HepG2 (cell line): ENCODE measurements around the gene UQCRC1. TPM values are rescaled to one million over a fixed set of nuclear protein-coding genes. Genes with fewer than 3 reads are reported as not detected.
A peak's percentile ranks its signal among the peaks of the same experiment; 100 is the strongest.

Experiments
- ARID5B ChIP-seq: IDR thresholded peaks from 2 replicates; pipeline ENCODE4 v1.4.0; 2020; ENCODE audit warnings: mild to moderate bottlenecking, missing genetic modification reagents
- CTCF ChIP-seq: sonication (generic); formaldehyde crosslinking; IDR thresholded peaks from 2 replicates; pipeline ENCODE4 v1.5.0; 2020; ENCODE audit warnings: mild to moderate bottlenecking, missing genetic modification reagents, moderate library complexity
- RXRA ChIP-seq: sonication (generic); formaldehyde crosslinking; IDR thresholded peaks from 2 replicates; pipeline ENCODE4 v1.5.1; 2020; ENCODE audit warnings: missing genetic modification reagents
- SOX6 ChIP-seq, 2 experiments: fragments of 450-650 bp in 1 of 2; sonication (generic) in 1 of 2; formaldehyde crosslinking in 1 of 2; IDR thresholded peaks; 2 replicates each; pipeline versions ENCODE4 v1.4.0 to v1.6.1; 2017 to 2020; ENCODE audit warnings: antibody characterized with exemption in 1 of 2, mild to moderate bottlenecking in 1 of 2, missing genetic modification reagents in 1 of 2
- THAP11 ChIP-seq: IDR thresholded peaks from 2 replicates; pipeline ENCODE4 v1.6.1; 2016; ENCODE audit warnings: missing biosample characterization, missing genetic modification reagents
- ZNF101 ChIP-seq: sonication (generic); formaldehyde crosslinking; IDR thresholded peaks from 2 replicates; pipeline ENCODE4 v1.4.0; 2020; ENCODE audit warnings: mild to moderate bottlenecking, low read depth, missing genetic modification reagents, borderline replicate concordance
- ZNF263 ChIP-seq: sonication (generic); formaldehyde crosslinking; IDR thresholded peaks from 2 replicates; pipeline ENCODE4 v1.4.0; 2020; ENCODE audit warnings: missing genetic modification reagents
- ZNF282 ChIP-seq: fragments of 450-650 bp; IDR thresholded peaks from 2 replicates; pipeline ENCODE4 v1.6.1; 2018; ENCODE audit not compliant: partially characterized antibody
- ZNF484 ChIP-seq: sonication (generic); formaldehyde crosslinking; IDR thresholded peaks from 2 replicates; pipeline ENCODE4 v1.5.1; 2020; ENCODE audit warnings: mild to moderate bottlenecking, low read depth, missing genetic modification reagents, borderline replicate concordance
- ZNF75D ChIP-seq: sonication (generic); formaldehyde crosslinking; IDR thresholded peaks from 2 replicates; pipeline ENCODE4 v1.8.1; 2023; ENCODE audit warnings: missing genetic modification reagents, mild to moderate bottlenecking, borderline replicate concordance
- polyA plus RNA-seq, 8 experiments: library from polyadenylated mRNA; depleted of rRNA in 3 of 8; stranded (reverse) in 7 of 8; unstranded in 1 of 8; fragments of >200 nt; fragmentation: Illumina TruSeq in 4 of 8; extraction: Trizol in 4 of 8; gene quantifications; 2 replicates each; pipeline versions ENCODE4 v1.2.1 to v1.2.3, GENCODE V29; 2011 to 2016; ENCODE audit warnings: low read depth in 4 of 8, missing spikeins in 1 of 8, mixed read lengths in 1 of 8; ENCODE audit not compliant: insufficient read depth in 1 of 8
- total RNA-seq, 5 experiments: library from RNA; depleted of rRNA; stranded (reverse); fragments of >200 nt; fragmentation: Illumina TruSeq; extraction: Trizol; gene quantifications; 2 replicates each; pipeline ENCODE4 v1.2.3, GENCODE V29; 2016; ENCODE audit warnings: low read depth in 1 of 5
- TF ChIP-seq, protein P1 (sequence below): IDR thresholded peaks from 2 replicates; pipeline ENCODE4 v1.6.1; 2016; ENCODE audit warnings: low read depth, control low read depth
- TF ChIP-seq, protein P2 (sequence below): sonication (generic); formaldehyde crosslinking; IDR thresholded peaks from 2 replicates; pipeline ENCODE4 v1.4.0; 2020; ENCODE audit warnings: mild to moderate bottlenecking, missing genetic modification reagents
- TF ChIP-seq, protein P3 (sequence below): sonication (generic); formaldehyde crosslinking; conservative IDR thresholded peaks from 2 replicates; pipeline ENCODE4 v1.8.0; 2022; ENCODE audit warnings: mild to moderate bottlenecking, moderate library complexity, missing genetic modification reagents

Gene UQCRC1
- total and polyA plus RNA-seq, 2 of the 13 experiments (the other 11 are each of a cell fraction or from before 2014, with no cell fraction given), result 316 to 680 TPM

DNA sequence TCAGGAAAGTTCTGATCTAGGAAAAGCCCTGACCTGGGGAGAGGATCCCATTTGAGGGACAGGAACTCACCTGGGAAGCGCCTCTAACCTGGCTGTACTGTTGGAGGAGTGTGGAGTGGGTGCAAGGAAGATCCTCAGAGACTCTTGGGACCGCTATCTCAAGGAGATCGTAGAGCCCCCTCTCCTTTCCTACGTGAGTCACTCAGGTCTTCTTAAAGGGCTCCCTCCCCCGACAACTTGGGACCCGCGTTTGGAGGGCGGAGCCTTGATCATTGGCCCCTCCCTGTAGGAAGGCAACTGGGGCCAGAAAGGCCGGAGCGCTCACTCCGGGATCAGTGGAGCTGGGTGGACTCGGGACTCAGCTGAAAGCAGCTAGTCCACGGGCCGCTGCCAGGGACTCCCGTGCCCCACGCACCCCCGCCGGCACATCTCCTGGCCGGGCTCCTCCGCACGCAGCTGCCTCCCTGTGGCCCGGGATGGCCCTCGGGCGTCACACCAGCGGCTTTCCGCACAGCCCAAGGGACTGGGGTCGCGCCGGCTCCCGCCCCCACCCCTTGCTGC is 25.3 kb upstream of the UQCRC1 start (continued):
- TF ChIP-seq, protein P1, sequence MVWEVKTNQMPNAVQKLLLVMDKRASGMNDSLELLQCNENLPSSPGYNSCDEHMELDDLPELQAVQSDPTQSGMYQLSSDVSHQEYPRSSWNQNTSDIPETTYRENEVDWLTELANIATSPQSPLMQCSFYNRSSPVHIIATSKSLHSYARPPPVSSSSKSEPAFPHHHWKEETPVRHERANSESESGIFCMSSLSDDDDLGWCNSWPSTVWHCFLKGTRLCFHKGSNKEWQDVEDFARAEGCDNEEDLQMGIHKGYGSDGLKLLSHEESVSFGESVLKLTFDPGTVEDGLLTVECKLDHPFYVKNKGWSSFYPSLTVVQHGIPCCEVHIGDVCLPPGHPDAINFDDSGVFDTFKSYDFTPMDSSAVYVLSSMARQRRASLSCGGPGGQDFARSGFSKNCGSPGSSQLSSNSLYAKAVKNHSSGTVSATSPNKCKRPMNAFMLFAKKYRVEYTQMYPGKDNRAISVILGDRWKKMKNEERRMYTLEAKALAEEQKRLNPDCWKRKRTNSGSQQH (CRISPR knock-in tag), result 0 out of 2 replicates have a peak, but pooled peaks have one; percentile 6
- no peak for TF ChIP-seq ZNF101 (CRISPR knock-in tag)
- TF ChIP-seq, protein P2, sequence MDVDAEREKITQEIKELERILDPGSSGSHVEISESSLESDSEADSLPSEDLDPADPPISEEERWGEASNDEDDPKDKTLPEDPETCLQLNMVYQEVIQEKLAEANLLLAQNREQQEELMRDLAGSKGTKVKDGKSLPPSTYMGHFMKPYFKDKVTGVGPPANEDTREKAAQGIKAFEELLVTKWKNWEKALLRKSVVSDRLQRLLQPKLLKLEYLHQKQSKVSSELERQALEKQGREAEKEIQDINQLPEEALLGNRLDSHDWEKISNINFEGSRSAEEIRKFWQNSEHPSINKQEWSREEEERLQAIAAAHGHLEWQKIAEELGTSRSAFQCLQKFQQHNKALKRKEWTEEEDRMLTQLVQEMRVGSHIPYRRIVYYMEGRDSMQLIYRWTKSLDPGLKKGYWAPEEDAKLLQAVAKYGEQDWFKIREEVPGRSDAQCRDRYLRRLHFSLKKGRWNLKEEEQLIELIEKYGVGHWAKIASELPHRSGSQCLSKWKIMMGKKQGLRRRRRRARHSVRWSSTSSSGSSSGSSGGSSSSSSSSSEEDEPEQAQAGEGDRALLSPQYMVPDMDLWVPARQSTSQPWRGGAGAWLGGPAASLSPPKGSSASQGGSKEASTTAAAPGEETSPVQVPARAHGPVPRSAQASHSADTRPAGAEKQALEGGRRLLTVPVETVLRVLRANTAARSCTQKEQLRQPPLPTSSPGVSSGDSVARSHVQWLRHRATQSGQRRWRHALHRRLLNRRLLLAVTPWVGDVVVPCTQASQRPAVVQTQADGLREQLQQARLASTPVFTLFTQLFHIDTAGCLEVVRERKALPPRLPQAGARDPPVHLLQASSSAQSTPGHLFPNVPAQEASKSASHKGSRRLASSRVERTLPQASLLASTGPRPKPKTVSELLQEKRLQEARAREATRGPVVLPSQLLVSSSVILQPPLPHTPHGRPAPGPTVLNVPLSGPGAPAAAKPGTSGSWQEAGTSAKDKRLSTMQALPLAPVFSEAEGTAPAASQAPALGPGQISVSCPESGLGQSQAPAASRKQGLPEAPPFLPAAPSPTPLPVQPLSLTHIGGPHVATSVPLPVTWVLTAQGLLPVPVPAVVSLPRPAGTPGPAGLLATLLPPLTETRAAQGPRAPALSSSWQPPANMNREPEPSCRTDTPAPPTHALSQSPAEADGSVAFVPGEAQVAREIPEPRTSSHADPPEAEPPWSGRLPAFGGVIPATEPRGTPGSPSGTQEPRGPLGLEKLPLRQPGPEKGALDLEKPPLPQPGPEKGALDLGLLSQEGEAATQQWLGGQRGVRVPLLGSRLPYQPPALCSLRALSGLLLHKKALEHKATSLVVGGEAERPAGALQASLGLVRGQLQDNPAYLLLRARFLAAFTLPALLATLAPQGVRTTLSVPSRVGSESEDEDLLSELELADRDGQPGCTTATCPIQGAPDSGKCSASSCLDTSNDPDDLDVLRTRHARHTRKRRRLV, result no peak
- TF ChIP-seq ZNF282, result no peak
- no peak for TF ChIP-seq SOX6 (IDR thresholded peaks at IDR 0.05)
- TF ChIP-seq SOX6 (CRISPR knock-in tag; IDR thresholded peaks at IDR 0.05), result 0 out of 2 replicates have a peak, but pooled peaks have one; percentile 14
- no peak for TF ChIP-seq ZNF484 (CRISPR knock-in tag)
- 0 out of 2 replicates have a peak, but pooled peaks have one; percentile 7 for TF ChIP-seq ARID5B (CRISPR knock-in tag)
- TF ChIP-seq, protein P3, sequence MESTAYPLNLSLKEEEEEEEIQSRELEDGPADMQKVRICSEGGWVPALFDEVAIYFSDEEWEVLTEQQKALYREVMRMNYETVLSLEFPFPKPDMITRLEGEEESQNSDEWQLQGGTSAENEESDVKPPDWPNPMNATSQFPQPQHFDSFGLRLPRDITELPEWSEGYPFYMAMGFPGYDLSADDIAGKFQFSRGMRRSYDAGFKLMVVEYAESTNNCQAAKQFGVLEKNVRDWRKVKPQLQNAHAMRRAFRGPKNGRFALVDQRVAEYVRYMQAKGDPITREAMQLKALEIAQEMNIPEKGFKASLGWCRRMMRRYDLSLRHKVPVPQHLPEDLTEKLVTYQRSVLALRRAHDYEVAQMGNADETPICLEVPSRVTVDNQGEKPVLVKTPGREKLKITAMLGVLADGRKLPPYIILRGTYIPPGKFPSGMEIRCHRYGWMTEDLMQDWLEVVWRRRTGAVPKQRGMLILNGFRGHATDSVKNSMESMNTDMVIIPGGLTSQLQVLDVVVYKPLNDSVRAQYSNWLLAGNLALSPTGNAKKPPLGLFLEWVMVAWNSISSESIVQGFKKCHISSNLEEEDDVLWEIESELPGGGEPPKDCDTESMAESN (CRISPR knock-in tag), result no peak
- TF ChIP-seq CTCF (CRISPR knock-in tag), result peak; percentile 5; the same call in 1 of the 2 replicates
- no peak for TF ChIP-seq ZNF263 (CRISPR knock-in tag)
- TF ChIP-seq ZNF75D (CRISPR knock-in tag), result peak; percentile 83; the same call in 1 of the 2 replicates
- TF ChIP-seq THAP11 (CRISPR knock-in tag), result peak; percentile 0; the same call in 1 of the 2 replicates
- no peak for TF ChIP-seq RXRA (CRISPR knock-in tag)
